Bronchial epithelial cell (primary cell): ENCODE measurements around the gene NUB1. TPM values are rescaled to one million over a fixed set of nuclear protein-coding genes. Genes with fewer than 3 reads are reported as not detected.
A peak's percentile ranks its signal among the peaks of the same experiment; 100 is the strongest.

Experiments used
- DNase-seq: peaks from one replicate; pipeline ENCODE4 v3.0.0-alpha.2; 2010; ENCODE audit warnings: low read depth
- FAIRE-seq: peaks from 2 replicates; lab custom pipeline; 2011; peaks lifted over from hg19 to GRCh38; lab: Jason Lieb, UNC
- H3K27me3 ChIP-seq: 2 replicates; pipeline ENCODE4 v1.5.1; 2011; ENCODE audit warnings: low read length; ENCODE audit not compliant: control insufficient read depth, insufficient read depth
- H3K36me3 ChIP-seq: 2 replicates; pipeline ENCODE4 v1.5.1; 2011; ENCODE audit warnings: low read length; ENCODE audit not compliant: control insufficient read depth, insufficient read depth
- H3K4me3 ChIP-seq: 2 replicates; pipeline ENCODE4 v1.5.1; 2011; ENCODE audit warnings: mild to moderate bottlenecking, low read depth, low read length, control low read depth
- total RNA-seq: library from RNA; depleted of rRNA; stranded (reverse); fragments of >200 nt; gene quantifications from 2 replicates; pipeline ENCODE4 v1.2.1, GENCODE V29; 2014
- TF ChIP-seq, protein P1 (sequence below): IDR thresholded peaks from 2 replicates; pipeline ENCODE4 v1.5.1; 2011; ENCODE audit warnings: mild to moderate bottlenecking, moderate library complexity, low read length, control low read depth, inconsistent platforms; ENCODE audit not compliant: insufficient read depth, severe bottlenecking

The NUB1 gene
- total RNA-seq, 1 donor from 2014 or later, result 34.0 TPM

DNA sequence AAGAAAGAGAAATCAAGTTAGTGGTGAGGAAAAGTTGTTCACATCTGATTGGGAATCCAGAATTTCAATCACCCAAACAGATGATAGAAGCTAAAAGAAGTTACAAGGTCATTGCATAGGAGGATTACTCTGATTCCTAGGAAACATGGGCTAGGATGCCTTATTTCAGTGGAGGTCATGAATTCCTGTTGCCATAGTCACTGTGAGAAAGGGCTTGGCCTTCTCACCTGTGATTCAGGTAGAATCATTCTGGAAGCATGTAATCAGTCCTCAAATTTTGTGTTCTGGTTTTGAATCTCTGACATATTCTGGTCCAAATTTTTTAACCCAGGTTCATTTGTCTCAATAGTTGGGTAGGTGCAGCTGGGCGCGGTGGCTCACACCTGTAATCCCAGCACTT, 4.3 kb upstream of the NUB1 start:
- H3K4me3 ChIP-seq, result no peak overlapping the region
- no peak for FAIRE-seq
- DNase-seq, result peak; percentile 22
- no peaks in the 10 kb centered on the region for H3K27me3 ChIP-seq
- no peaks in the 10 kb centered on the region for H3K36me3 ChIP-seq
- TF ChIP-seq, protein P1, sequence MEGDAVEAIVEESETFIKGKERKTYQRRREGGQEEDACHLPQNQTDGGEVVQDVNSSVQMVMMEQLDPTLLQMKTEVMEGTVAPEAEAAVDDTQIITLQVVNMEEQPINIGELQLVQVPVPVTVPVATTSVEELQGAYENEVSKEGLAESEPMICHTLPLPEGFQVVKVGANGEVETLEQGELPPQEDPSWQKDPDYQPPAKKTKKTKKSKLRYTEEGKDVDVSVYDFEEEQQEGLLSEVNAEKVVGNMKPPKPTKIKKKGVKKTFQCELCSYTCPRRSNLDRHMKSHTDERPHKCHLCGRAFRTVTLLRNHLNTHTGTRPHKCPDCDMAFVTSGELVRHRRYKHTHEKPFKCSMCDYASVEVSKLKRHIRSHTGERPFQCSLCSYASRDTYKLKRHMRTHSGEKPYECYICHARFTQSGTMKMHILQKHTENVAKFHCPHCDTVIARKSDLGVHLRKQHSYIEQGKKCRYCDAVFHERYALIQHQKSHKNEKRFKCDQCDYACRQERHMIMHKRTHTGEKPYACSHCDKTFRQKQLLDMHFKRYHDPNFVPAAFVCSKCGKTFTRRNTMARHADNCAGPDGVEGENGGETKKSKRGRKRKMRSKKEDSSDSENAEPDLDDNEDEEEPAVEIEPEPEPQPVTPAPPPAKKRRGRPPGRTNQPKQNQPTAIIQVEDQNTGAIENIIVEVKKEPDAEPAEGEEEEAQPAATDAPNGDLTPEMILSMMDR, result no peak

DNA sequence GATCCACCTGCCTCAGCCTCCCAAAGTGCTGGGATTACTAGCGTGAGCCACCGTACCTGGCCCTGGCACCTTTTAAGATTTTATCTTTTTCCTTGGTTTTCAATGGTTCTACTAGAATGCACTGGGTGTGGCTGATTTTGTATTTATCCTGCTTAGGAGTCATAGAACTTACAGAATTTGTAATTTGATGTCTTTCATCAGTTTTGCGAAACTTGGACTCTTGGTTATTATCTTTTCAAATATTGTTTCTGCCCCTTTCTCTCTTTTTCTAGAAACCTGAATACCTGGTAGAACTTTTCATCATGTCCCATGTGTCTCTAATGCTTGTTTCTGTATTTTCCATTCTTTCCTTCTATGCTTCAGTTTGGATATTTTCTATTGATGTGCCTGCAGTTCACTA, 2.8 kb upstream of the NUB1 start:
- no peak for FAIRE-seq
- DNase-seq, result no peak
- Histone ChIP-seq H3K4me3 (no peak overlapping the region), H3K27me3 (no peaks in the 10 kb centered on the region), H3K36me3 (no peaks in the 10 kb centered on the region)
- TF ChIP-seq, protein P1, result no peak

DNA sequence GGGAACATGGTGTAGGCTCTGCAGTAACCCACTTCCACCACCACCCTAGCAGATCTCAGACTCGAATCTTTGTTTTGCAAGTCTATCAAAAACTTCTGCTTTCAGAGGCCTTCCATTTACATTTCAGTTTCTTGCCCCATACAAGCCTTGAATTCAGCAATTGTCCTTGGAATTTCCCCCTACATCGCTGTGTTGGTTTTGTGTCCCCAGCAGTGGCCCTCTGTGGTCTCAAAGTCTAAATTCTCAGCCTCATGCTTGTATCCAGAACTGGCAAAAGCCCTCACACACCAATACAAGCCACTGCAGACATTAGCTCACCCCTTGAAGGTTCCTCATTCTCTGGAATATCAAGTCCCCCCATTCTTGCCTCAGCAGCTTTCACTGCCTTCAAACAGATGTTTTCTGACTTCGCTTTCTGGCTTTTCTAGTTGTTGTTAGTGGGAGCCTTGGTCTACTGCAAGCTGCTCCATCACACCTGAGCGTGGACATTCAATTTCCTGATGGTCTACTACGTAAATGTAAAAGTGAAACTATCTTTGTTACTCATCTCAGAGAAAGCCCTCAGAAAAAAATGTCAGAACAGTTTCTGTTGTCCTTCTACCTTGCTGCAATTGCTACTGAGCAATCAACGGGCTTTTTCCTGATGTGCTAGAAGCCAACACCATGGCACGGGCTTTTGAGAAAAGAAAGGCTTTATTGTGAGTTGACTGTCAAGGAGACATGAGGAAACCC, 1.8 kb upstream of the NUB1 start:
- H3K4me3 ChIP-seq, result no peak overlapping the region
- TF ChIP-seq, protein P1, result no peak
- FAIRE-seq, result no peak
- H3K36me3 ChIP-seq, result no peaks in the 10 kb centered on the region
- DNase-seq, result no peak
- H3K27me3 ChIP-seq, result no peaks in the 10 kb centered on the region

DNA sequence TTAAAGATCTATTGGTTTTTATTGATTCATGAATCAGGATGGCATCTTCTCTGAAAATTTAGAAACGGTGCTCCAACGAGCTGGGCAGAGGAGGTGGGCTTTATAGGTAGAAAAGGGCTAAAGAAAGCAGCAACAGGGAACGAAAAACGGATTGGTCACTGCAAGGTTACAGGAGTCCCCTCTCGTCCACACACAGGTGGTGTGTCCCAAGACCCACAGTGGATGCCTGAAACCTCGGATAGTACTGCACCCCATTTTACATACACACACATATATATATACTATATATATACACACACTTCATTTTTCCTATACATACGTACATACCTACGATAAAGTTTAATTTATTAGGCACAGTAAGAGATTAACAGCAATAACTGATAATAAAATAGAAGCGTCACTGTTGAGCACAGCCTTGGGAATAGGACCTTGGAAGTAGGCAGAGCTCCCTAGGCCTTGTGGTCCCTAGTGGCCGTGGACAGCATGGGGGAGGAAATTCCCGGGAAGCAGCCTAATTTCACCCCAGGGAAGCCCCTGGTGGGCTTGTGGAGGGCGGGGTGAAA, 737 bp upstream of the NUB1 start:
- FAIRE-seq (no peak), DNase-seq (no peak)
- Histone ChIP-seq H3K4me3 (no peak overlapping the region), H3K27me3 (no peaks in the 10 kb centered on the region), H3K36me3 (peaks cover 1% of the 10 kb centered on the region)
- TF ChIP-seq, protein P1, result no peak

GRCh38 chr7:151342102-151342646, 562 bp downstream of the NUB1 start:
- TF ChIP-seq, protein P1, result no peak
- Histone ChIP-seq H3K36me3 (peaks cover 3% of the 10 kb centered on the region), H3K27me3 (no peaks in the 10 kb centered on the region), H3K4me3 (peak overlapping the region; percentile 62)
- DNase-seq, result peak; percentile 15
- FAIRE-seq, result no peak

GRCh38 chr7:151342811-151343210, 1.2 kb downstream of the NUB1 start:
- FAIRE-seq (no peak), DNase-seq (no peak)

More at GRCh38 chr7:151342811-151343210, 1.2 kb downstream of the NUB1 start:
- TF ChIP-seq, protein P1, result no peak
- Histone ChIP-seq H3K4me3 (peak overlapping the region; percentile 62), H3K36me3 (peaks cover 3% of the 10 kb centered on the region), H3K27me3 (no peaks in the 10 kb centered on the region)
